Activated CD8-positive, alpha-beta memory T cell treated with anti-CD3 and anti-CD28 coated beads, Interleukin-2, amount 50 U/mL, for 24 hours (primary cell): ENCODE measurements around the gene PSMG4.

Experiments
- DNase-seq: peaks from one replicate; pipeline ENCODE4 v3.0.0-alpha.2; 2020; ENCODE audit errors: extremely low read depth

PSMG4 gene

GRCh38 chr6:3276174-3277167 lies 17.7 kb downstream of the PSMG4 start:
- no peak for DNase-seq

GRCh38 chr6:3277251-3277650 lies 18.5 kb downstream of the PSMG4 start:
- no peak for DNase-seq

GRCh38 chr6:3277851-3278416 lies 19.2 kb downstream of the PSMG4 start:
- DNase-seq = no peak

GRCh38 chr6:3278691-3279090 lies 19.9 kb downstream of the PSMG4 start:
- no peak for DNase-seq

GRCh38 chr6:3280091-3280490 lies 21.3 kb downstream of the PSMG4 start:
- no peak for DNase-seq

- DNase-seq = no peak
Measured at GRCh38 chr6:3280866-3281465, 22.2 kb downstream of the PSMG4 start.

- DNase-seq = no peak
Measured at GRCh38 chr6:3281631-3282475, 23.1 kb downstream of the PSMG4 start.

GRCh38 chr6:3282476-3283236 lies 23.9 kb downstream of the PSMG4 start:
- DNase-seq = no peak

GRCh38 chr6:3283241-3283640 lies 24.5 kb downstream of the PSMG4 start:
- no peak for DNase-seq

GRCh38 chr6:3283641-3284435 lies 25.1 kb downstream of the PSMG4 start:
- DNase-seq = no peak

- no peak for DNase-seq
Measured at GRCh38 chr6:3284436-3284876, 25.7 kb downstream of the PSMG4 start.

- DNase-seq = no peak
Measured at GRCh38 chr6:3285049-3285639, 26.4 kb downstream of the PSMG4 start.

GRCh38 chr6:3285732-3286131 lies 27.0 kb downstream of the PSMG4 start:
- DNase-seq = no peak

- DNase-seq = no peak
Measured at GRCh38 chr6:3286641-3287171, 28.0 kb downstream of the PSMG4 start.

GRCh38 chr6:3287308-3287707 lies 28.6 kb downstream of the PSMG4 start:
- DNase-seq = no peak

GRCh38 chr6:3287976-3288707 lies 29.4 kb downstream of the PSMG4 start:
- no peak for DNase-seq

GRCh38 chr6:3288711-3289663 lies 30.2 kb downstream of the PSMG4 start:
- no peak for DNase-seq

- no peak for DNase-seq
Measured at GRCh38 chr6:3289664-3290055, 30.9 kb downstream of the PSMG4 start.
